Stimulated activated CD4-positive, alpha-beta T cell treated with anti-CD3 and anti-CD28 coated beads, TNF-alpha, amount 100 ng/mL, for 24 hours (primary cell): ENCODE results near the gene GATA1.
"Not testable (repeated sequence)": the region's sequence is repeated elsewhere in the genome, so short reads cannot be mapped to it uniquely, and the experiment has no call there.

Source experiments
- DNase-seq, 3 experiments: peaks; one replicate each; pipeline ENCODE4 v3.0.0-alpha.2; 2020; ENCODE audit warnings: low read depth in 3 of 3

Gene GATA1

GRCh38 chrX:48814722-48815121 is 28.3 kb downstream of the GATA1 start:
- no peak for DNase-seq

GRCh38 chrX:48815266-48815665 is 28.9 kb downstream of the GATA1 start:
- no peak for DNase-seq

GRCh38 chrX:48816014-48816810 is 29.8 kb downstream of the GATA1 start:
- no peak for DNase-seq

- no peak for DNase-seq
These were observed 31.7 kb downstream of the GATA1 start for GRCh38 chrX:48818098-48818497.

- no peak for DNase-seq
These were observed 32.5 kb downstream of the GATA1 start for GRCh38 chrX:48818866-48819265.

- DNase-seq = not testable (repeated sequence)
These were observed 33.0 kb downstream of the GATA1 start for GRCh38 chrX:48819394-48819793.

- no peak for DNase-seq
These were observed 36.7 kb downstream of the GATA1 start for GRCh38 chrX:48823053-48823452.

- no peak for DNase-seq
These were observed 37.7 kb downstream of the GATA1 start for GRCh38 chrX:48824066-48824465.

- DNase-seq = no peak
These were observed 39.9 kb downstream of the GATA1 start, which contains the start of gene ERAS for GRCh38 chrX:48826135-48826875. Gene ERAS (plus strand): TSS chrX:48826513. CDS start chrX:48829124, 2,611 bp downstream.

- no peak for DNase-seq
These were observed 40.7 kb downstream of the GATA1 start for GRCh38 chrX:48826876-48827653.

- DNase-seq = no peak
These were observed 41.2 kb downstream of the GATA1 start for GRCh38 chrX:48827654-48827968.

GRCh38 chrX:48829016-48829735 is 42.8 kb downstream of the GATA1 start:
- DNase-seq = no peak

GRCh38 chrX:48831136-48831908 is 44.9 kb downstream of the GATA1 start:
- DNase-seq = no peak

- no peak for DNase-seq
These were observed 45.5 kb downstream of the GATA1 start for GRCh38 chrX:48831909-48832291.

GRCh38 chrX:48833542-48834138 is 47.2 kb downstream of the GATA1 start:
- DNase-seq = no peak

- DNase-seq = no peak
These were observed 48.0 kb downstream of the GATA1 start for GRCh38 chrX:48834383-48834709.

- no peak for DNase-seq
These were observed 49.3 kb downstream of the GATA1 start, which contains the start of gene PCSK1N for GRCh38 chrX:48835524-48836329. Gene PCSK1N (minus strand): TSS chrX:48835610. CDS start chrX:48835532, 78 bp downstream.

- DNase-seq = no peak
These were observed 53.3 kb downstream of the GATA1 start for GRCh38 chrX:48839686-48840085.
